WTC11 (cell line): Measurements from ENCODE around the gene EIF4G3. TPM values are rescaled to one million over a fixed set of nuclear protein-coding genes. Genes with fewer than 3 reads are reported as not detected.

Experiments
- ATAC-seq: fragments of 200-7000 bp; cut with Tn5 transposase; 2 replicates; pipeline ENCODE4 v1.10.0; 2021; ENCODE audit warnings: mild to moderate bottlenecking, moderate library complexity
- CTCF ChIA-PET: fragments of 300-600 bp; sonication (Branson Sonifier 250); formaldehyde crosslinking; loops from one replicate; lab custom pipeline; 2021; ENCODE audit warnings: antibody characterized with exemption; lab: Charles Lee
- POLR2A ChIA-PET: fragments of 350-600 bp; sonication (Branson Sonifier 250); formaldehyde crosslinking; loops from one replicate; lab custom pipeline; 2021; ENCODE audit warnings: antibody characterized with exemption; lab: Charles Lee
- DNase-seq: peaks from one replicate; pipeline ENCODE4 v3.0.0; 2021; ENCODE audit warnings: low spot score
- H3K27ac Mint-ChIP-seq: 2 replicates; pipeline ENCODE4 v1.8.0; 2021; ENCODE audit warnings: mixed read lengths
- H3K27me3 Mint-ChIP-seq: 2 replicates; pipeline ENCODE4 v1.8.0; 2021; ENCODE audit warnings: low read depth, mild to moderate bottlenecking, moderate library complexity, mixed read lengths
- H3K36me3 Mint-ChIP-seq: 2 replicates; pipeline ENCODE4 v1.8.0; 2021; ENCODE audit warnings: mixed read lengths
- H3K4me1 Mint-ChIP-seq: 2 replicates; pipeline ENCODE4 v1.8.0; 2022; ENCODE audit warnings: mixed read lengths
- H3K4me3 Mint-ChIP-seq: 2 replicates; pipeline ENCODE4 v1.8.0; 2021; ENCODE audit warnings: mild to moderate bottlenecking, moderate library complexity, mixed read lengths
- H3K9me3 Mint-ChIP-seq: 2 replicates; pipeline ENCODE4 v1.8.0; 2021; ENCODE audit warnings: mixed read lengths
- CTCF ChIP-seq: fragments of 200-600 bp; IDR thresholded peaks from 2 replicates; pipeline ENCODE4 v1.8.0; 2022; ENCODE audit warnings: antibody characterized with exemption
- ERG ChIP-seq: fragments of 250-450 bp; sonication (Bioruptor Pico); IDR thresholded peaks from 2 replicates; pipeline ENCODE4 v1.8.0; 2021; ENCODE audit warnings: mild to moderate bottlenecking
- FOXJ3 ChIP-seq: sonication (generic); formaldehyde crosslinking; IDR thresholded peaks from 2 replicates; pipeline ENCODE4 v1.9.0; 2021; ENCODE audit warnings: missing genetic modification reagents, mild to moderate bottlenecking, borderline replicate concordance
- GRHL2 ChIP-seq: fragments of 250-450 bp; sonication (Bioruptor Pico); IDR thresholded peaks from 2 replicates; pipeline ENCODE4 v1.8.0; 2022; ENCODE audit warnings: mild to moderate bottlenecking, moderate library complexity; ENCODE audit not compliant: insufficient replicate concordance, severe bottlenecking
- IRF2 ChIP-seq: sonication (generic); formaldehyde crosslinking; IDR thresholded peaks from 2 replicates; pipeline ENCODE4 v1.8.0; 2022; ENCODE audit warnings: low read depth, missing genetic modification reagents, borderline replicate concordance
- JAZF1 ChIP-seq: fragments of 250-450 bp; sonication (Bioruptor Pico); IDR thresholded peaks from 2 replicates; pipeline ENCODE4 v1.9.0; 2021; ENCODE audit warnings: moderate library complexity, mild to moderate bottlenecking, inconsistent platforms
- NR1H2 ChIP-seq: sonication (generic); formaldehyde crosslinking; IDR thresholded peaks from 2 replicates; pipeline ENCODE4 v1.9.0; 2021; ENCODE audit warnings: mild to moderate bottlenecking, moderate library complexity, missing genetic modification reagents
- OVOL2 ChIP-seq: fragments of 250-450 bp; sonication (Bioruptor Pico); IDR thresholded peaks from 2 replicates; pipeline ENCODE4 v1.9.0; 2021; ENCODE audit warnings: mild to moderate bottlenecking, borderline replicate concordance
- PRDM15 ChIP-seq: sonication (generic); formaldehyde crosslinking; IDR thresholded peaks from 2 replicates; pipeline ENCODE4 v1.8.0; 2022; ENCODE audit warnings: missing genetic modification reagents
- TEAD4 ChIP-seq: sonication (generic); formaldehyde crosslinking; IDR thresholded peaks from 2 replicates; pipeline ENCODE4 v1.8.0; 2022; ENCODE audit warnings: mild to moderate bottlenecking, missing genetic modification reagents
- USF1 ChIP-seq: sonication (generic); formaldehyde crosslinking; IDR thresholded peaks from 2 replicates; pipeline ENCODE4 v1.8.0; 2022; ENCODE audit warnings: mild to moderate bottlenecking, missing genetic modification reagents
- USF2 ChIP-seq: sonication (generic); formaldehyde crosslinking; IDR thresholded peaks from 2 replicates; pipeline ENCODE4 v1.8.1; 2023; ENCODE audit warnings: mild to moderate bottlenecking, missing genetic modification reagents, moderate library complexity
- ZNF281 ChIP-seq: sonication (generic); formaldehyde crosslinking; IDR thresholded peaks from 2 replicates; pipeline ENCODE4 v1.8.0; 2023; ENCODE audit warnings: mild to moderate bottlenecking, missing genetic modification reagents
- ZNF416 ChIP-seq: fragments of 250-450 bp; sonication (Bioruptor Pico); IDR thresholded peaks from 2 replicates; pipeline ENCODE4 v1.9.0; 2021; ENCODE audit warnings: mild to moderate bottlenecking, inconsistent platforms
- total RNA-seq: library from RNA; stranded (reverse); gene quantifications from 3 replicates; pipeline ENCODE4 v1.2.3, GENCODE V29; 2021

Gene EIF4G3
- total RNA-seq, 1 experiment from 2014 or later: 77.7 TPM

- TF ChIP-seq USF1 (CRISPR knock-in tag) (peak; percentile 44; the same call in 1 of the 2 replicates), FOXJ3 (CRISPR knock-in tag) (no peak), PRDM15 (CRISPR knock-in tag) (no peak), GRHL2 (CRISPR knock-in tag) (no peak), IRF2 (CRISPR knock-in tag) (no peak), ZNF281 (CRISPR knock-in tag) (no peak), USF2 (CRISPR knock-in tag) (peak; percentile 59)
Observed at GRCh38 chr1:21217812-21218596, 41.3 kb upstream of the EIF4G3 start (continued).

- ChIA-PET CTCF (interaction anchor here (0.6 to 3.9 kb wide), 55 partner anchors 8 to 744 kb away, joined by 3 to 77 read pairs (median 6); partner anchors contain the start of gene KIF17), POLR2A (no interaction called here)
- no peaks in the 10 kb centered on the region for H3K27me3 Mint-ChIP-seq
- peaks cover 7% of the 10 kb centered on the region; the same call in 1 of the 2 replicates for H3K4me1 Mint-ChIP-seq
- peaks cover 3% of the 10 kb centered on the region for H3K36me3 Mint-ChIP-seq
- no peaks in the 10 kb centered on the region for H3K9me3 Mint-ChIP-seq
- peak; percentile 81 for DNase-seq
- H3K27ac Mint-ChIP-seq: no peak overlapping the region
- H3K4me3 Mint-ChIP-seq: no peak overlapping the region
- ATAC-seq: peak; percentile 34
- TF ChIP-seq NR1H2 (CRISPR knock-in tag): no peak
- no peak for TF ChIP-seq TEAD4
- TF ChIP-seq OVOL2: no peak
- no peak for TF ChIP-seq ZNF416 (CRISPR knock-in tag)
- TF ChIP-seq IRF2 (CRISPR knock-in tag): no peak
- peak; percentile 76 for TF ChIP-seq CTCF
- no peak for TF ChIP-seq JAZF1 (CRISPR knock-in tag)
- no peak for TF ChIP-seq ERG
- 0 out of 2 replicates have a peak, but pooled peaks have one; percentile 15 for TF ChIP-seq USF1 (CRISPR knock-in tag)
Observed at GRCh38 chr1:21216835-21217811, 40.4 kb upstream of the EIF4G3 start.
